Mucosa of stomach (tissue), 1 donor: ENCODE results near the gene RBPMS2.
"Not testable (repeated sequence)": the region's sequence is repeated elsewhere in the genome, so short reads cannot be mapped to it uniquely, and the experiment has no call there.

Experiments used
- H3K27me3 ChIP-seq: one replicate; pipeline ENCODE4 v1.7.0; 2013; ENCODE audit warnings: mild to moderate bottlenecking, low read length; ENCODE audit not compliant: control insufficient read depth, insufficient read depth
- H3K36me3 ChIP-seq: one replicate; pipeline ENCODE4 v1.7.0; 2013; ENCODE audit warnings: low read length; ENCODE audit not compliant: control insufficient read depth, insufficient read depth
- H3K4me1 ChIP-seq: one replicate; pipeline ENCODE4 v1.7.0; 2013; ENCODE audit warnings: mild to moderate bottlenecking, low read length; ENCODE audit not compliant: control insufficient read depth, insufficient read depth
- H3K4me3 ChIP-seq: one replicate; pipeline ENCODE4 v1.7.0; 2013; ENCODE audit warnings: low read length
- H3K9ac ChIP-seq: one replicate; pipeline ENCODE4 v1.7.0; 2013; ENCODE audit warnings: mild to moderate bottlenecking, low read length, moderate library complexity
- H3K9me3 ChIP-seq: one replicate; pipeline ENCODE4 v1.7.0; 2013; ENCODE audit warnings: mild to moderate bottlenecking, low read length, moderate library complexity; ENCODE audit not compliant: control insufficient read depth
- donor health status: Pancreatic carcinoma.

The RBPMS2 gene

DNA sequence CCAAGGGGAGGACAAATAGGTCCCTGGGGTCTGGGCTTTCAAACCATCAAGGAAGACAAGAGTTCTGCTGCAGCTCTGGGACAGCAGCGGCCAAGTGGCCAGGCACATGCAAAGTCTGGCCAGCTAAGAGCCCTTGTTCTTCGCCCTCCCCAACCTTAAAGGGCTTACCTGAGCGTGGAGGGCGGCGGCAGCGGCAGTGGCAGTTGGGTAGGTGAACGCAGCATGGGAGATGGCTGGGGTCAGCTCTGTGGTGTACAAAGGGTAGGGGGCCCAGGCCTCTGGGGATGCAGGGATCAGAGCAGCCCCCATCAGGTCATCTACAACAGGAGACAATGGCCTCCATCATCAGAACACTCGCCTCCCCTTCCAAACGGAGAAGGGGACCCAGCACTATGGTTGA is 27.1 kb downstream of the RBPMS2 start:
- Histone ChIP-seq H3K36me3 (no peaks in the 10 kb centered on the region), H3K27me3 (peaks cover 5% of the 10 kb centered on the region), H3K9ac (no peak overlapping the region), H3K4me3 (no peak overlapping the region), H3K9me3 (no peaks in the 10 kb centered on the region), H3K4me1 (no peaks in the 10 kb centered on the region)

GRCh38 chr15:64747578-64747977 is 27.8 kb downstream of the RBPMS2 start:
- no peak overlapping the region for H3K4me3 ChIP-seq
- peaks cover 5% of the 10 kb centered on the region for H3K27me3 ChIP-seq
- no peak overlapping the region for H3K9ac ChIP-seq
- no peaks in the 10 kb centered on the region for H3K4me1 ChIP-seq
- no peaks in the 10 kb centered on the region for H3K9me3 ChIP-seq
- H3K36me3 ChIP-seq = no peaks in the 10 kb centered on the region

DNA sequence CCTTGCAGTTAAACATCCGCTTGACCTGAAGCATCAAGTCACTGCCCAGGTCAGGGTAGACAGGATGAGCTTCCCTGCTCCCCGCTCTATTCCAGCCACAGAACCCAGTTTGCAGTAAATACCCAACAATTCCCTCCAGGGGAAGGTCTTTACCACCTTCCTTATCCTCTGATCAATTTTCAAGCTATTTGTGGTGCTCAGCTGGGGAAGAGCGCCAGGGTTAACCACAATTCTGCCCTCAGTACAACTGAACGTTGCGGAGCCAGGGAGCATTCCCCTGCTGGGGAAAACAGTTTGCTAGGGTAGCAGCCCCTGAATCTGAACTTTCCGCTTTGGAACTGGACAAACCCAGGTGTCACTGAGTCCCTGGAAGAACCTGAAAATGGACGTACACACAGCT is 28.5 kb downstream of the RBPMS2 start:
- peaks cover 5% of the 10 kb centered on the region for H3K27me3 ChIP-seq
- no peaks in the 10 kb centered on the region for H3K9me3 ChIP-seq
- H3K4me3 ChIP-seq = no peak overlapping the region
- no peaks in the 10 kb centered on the region for H3K36me3 ChIP-seq
- no peak overlapping the region for H3K9ac ChIP-seq
- no peaks in the 10 kb centered on the region for H3K4me1 ChIP-seq

- no peaks in the 10 kb centered on the region for H3K9me3 ChIP-seq
- H3K4me3 ChIP-seq = no peak overlapping the region
- H3K4me1 ChIP-seq = no peaks in the 10 kb centered on the region
- no peak overlapping the region for H3K9ac ChIP-seq
- H3K27me3 ChIP-seq = peaks cover 5% of the 10 kb centered on the region
- H3K36me3 ChIP-seq = no peaks in the 10 kb centered on the region
These were observed 29.0 kb downstream of the RBPMS2 start for GRCh38 chr15:64746356-64746755.

GRCh38 chr15:64743691-64744090 is 31.7 kb downstream of the RBPMS2 start:
- H3K4me3 ChIP-seq = no peak overlapping the region
- H3K9me3 ChIP-seq = no peaks in the 10 kb centered on the region
- no peak overlapping the region for H3K9ac ChIP-seq
- H3K27me3 ChIP-seq = no peaks in the 10 kb centered on the region
- H3K4me1 ChIP-seq = peaks cover 9% of the 10 kb centered on the region
- H3K36me3 ChIP-seq = no peaks in the 10 kb centered on the region

- no peaks in the 10 kb centered on the region for H3K27me3 ChIP-seq
- no peak overlapping the region for H3K4me3 ChIP-seq
- H3K9me3 ChIP-seq = no peaks in the 10 kb centered on the region
- H3K9ac ChIP-seq = no peak overlapping the region
- H3K36me3 ChIP-seq = no peaks in the 10 kb centered on the region
- H3K4me1 ChIP-seq = peaks cover 13% of the 10 kb centered on the region
These were observed 32.5 kb downstream of the RBPMS2 start for GRCh38 chr15:64742921-64743320.

DNA sequence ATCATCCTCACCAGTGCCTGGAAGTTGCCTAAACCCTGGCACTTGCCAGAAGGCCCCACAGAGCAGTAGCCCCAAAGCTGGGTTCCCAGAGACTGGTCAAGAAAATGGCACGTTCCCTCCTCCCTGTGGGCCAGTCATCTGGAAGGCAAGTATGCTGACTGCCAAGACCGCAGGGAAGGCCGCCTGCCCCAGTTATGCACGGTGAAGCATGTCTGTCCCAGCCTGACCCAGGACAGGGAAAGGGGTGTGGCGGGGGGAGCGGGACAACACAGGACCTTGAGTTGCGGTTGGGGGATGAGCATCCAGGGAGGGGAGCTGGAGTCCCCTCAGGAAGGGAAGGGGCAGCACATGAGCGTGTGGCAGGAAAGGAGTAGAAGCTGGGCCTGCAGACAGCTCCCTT is 33.0 kb downstream of the RBPMS2 start:
- H3K4me1 ChIP-seq = peaks cover 13% of the 10 kb centered on the region

GRCh38 chr15:64741708-64742107 is 33.7 kb downstream of the RBPMS2 start:
- H3K27me3 ChIP-seq, H3K36me3 ChIP-seq, H3K9me3 ChIP-seq, H3K9ac ChIP-seq, H3K4me3 ChIP-seq: not testable (repeated sequence)
- H3K4me1 ChIP-seq = peaks cover 13% of the 10 kb centered on the region

More for the DNA sequence above, 33.0 kb downstream of the RBPMS2 start:
- no peak overlapping the region for H3K4me3 ChIP-seq
- no peaks in the 10 kb centered on the region for H3K9me3 ChIP-seq
- H3K9ac ChIP-seq = no peak overlapping the region
- H3K36me3 ChIP-seq = no peaks in the 10 kb centered on the region
- no peaks in the 10 kb centered on the region for H3K27me3 ChIP-seq

DNA sequence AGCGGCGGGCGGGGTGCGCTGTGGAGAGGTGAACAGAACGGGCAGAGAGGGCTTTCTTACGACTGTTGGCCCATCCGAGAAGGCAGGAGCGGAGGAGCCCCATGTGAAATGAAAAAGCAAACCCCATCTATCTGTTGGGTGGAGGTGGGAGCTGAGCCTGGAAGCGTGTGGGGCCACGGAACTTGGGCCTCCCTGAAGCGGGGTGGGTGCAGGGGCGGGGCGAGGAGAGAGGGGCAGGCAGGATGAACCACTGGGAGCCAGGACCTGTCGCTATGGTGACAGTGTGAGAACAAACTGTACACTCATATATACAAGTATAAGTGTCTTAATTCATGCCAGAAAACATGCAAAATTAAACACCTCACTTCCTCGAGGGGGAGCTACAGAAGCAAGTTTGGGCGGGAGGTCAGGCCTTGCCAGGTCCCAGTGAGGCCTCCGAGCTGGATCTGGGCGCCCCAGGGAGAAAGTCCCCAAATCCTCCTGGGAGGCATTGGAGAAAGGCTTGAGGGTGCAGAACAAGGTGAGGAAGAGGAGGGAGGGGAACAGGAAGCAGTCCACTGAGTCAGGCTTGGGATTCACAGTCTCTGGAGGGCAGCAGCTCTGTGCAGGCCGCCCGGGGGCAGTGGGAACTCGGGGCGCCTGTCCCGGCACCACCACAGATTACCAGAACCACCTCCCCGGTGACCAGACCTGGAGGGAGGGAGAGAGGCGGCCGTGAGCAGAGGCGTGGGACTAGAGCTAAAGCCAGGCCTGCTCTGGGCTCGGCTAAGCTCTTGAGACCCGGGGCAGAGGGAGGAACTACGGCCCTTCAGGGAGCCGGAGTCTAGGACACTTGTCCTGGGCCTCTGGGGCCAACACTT is 34.8 kb downstream of the RBPMS2 start:
- no peaks in the 10 kb centered on the region for H3K27me3 ChIP-seq
- peaks cover 13% of the 10 kb centered on the region for H3K4me1 ChIP-seq
- H3K4me3 ChIP-seq = no peak overlapping the region
- H3K36me3 ChIP-seq = no peaks in the 10 kb centered on the region
- no peaks in the 10 kb centered on the region for H3K9me3 ChIP-seq
- no peak overlapping the region for H3K9ac ChIP-seq

DNA sequence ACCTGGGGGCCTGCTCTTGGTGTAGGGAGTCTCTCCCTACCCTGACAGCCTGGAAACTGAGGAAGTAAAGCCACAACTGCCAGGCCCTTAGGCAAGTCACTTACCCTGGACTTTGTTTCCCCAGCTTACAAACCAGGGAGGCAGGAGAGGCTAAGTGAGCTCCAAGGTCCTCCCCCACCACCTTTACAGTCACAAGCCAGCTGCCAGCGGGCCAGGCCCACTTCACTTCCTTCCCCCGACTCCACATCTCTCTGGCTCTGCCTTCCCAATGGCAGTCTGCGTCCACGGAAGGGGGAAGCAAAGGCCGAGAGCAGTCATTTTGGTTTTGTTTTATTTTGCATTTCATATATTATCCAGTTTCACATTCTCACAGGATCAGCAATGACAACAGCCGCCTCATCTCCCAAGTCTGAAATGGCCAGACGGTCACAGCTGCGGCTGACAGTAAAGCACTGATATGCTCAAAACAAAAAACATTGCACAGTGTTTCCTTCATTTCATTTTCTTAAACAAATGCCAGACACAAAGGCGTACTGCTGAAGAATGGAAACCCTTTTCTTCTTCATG is 35.7 kb downstream of the RBPMS2 start:
- Histone ChIP-seq H3K4me3 (no peak overlapping the region), H3K4me1 (peaks cover 13% of the 10 kb centered on the region), H3K9ac (peak overlapping the region; percentile 29)

DNA sequence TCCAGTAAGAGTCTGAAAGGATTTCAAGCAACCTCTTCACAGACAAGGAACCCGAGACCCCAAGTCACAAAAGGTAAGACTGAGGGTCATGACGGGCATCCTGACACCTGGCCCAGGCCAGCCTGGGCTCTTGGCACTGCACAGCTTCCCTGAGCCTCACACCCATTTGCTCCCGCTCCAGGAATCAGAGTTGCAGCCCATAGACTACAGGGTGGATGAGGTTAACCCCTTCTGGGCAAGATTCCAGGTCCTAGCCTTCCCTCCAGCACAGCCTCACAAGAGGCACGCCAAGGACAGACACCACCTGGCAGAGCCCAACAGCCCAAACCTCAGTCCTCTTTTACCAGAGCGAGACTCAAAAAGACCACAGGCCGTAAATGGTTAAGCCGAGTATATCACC is 36.2 kb downstream of the RBPMS2 start:
- H3K27me3 ChIP-seq = no peaks in the 10 kb centered on the region
- no peaks in the 10 kb centered on the region for H3K36me3 ChIP-seq
- H3K4me3 ChIP-seq = no peak overlapping the region
- H3K4me1 ChIP-seq = peaks cover 13% of the 10 kb centered on the region
- H3K9me3 ChIP-seq = no peaks in the 10 kb centered on the region
- peak overlapping the region; percentile 29 for H3K9ac ChIP-seq

More for the DNA sequence above, 35.7 kb downstream of the RBPMS2 start:
- no peaks in the 10 kb centered on the region for H3K36me3 ChIP-seq
- H3K27me3 ChIP-seq = no peaks in the 10 kb centered on the region
- no peaks in the 10 kb centered on the region for H3K9me3 ChIP-seq

- Histone ChIP-seq H3K9ac (no peak overlapping the region), H3K4me1 (peaks cover 13% of the 10 kb centered on the region), H3K9me3 (no peaks in the 10 kb centered on the region), H3K36me3 (no peaks in the 10 kb centered on the region), H3K4me3 (no peak overlapping the region), H3K27me3 (no peaks in the 10 kb centered on the region)
These were observed 36.9 kb downstream of the RBPMS2 start for GRCh38 chr15:64738226-64739095.
